Astrocyte of the cerebellum (primary cell): ENCODE measurements around the gene BOK.

Experiments
- DNase-seq: peaks from one replicate; pipeline ENCODE4 v3.0.0-alpha.2; 2011; ENCODE audit warnings: low read depth
- H3K4me3 ChIP-seq: 2 replicates; pipeline ENCODE4 v1.5.1; 2011; ENCODE audit warnings: mild to moderate bottlenecking, low read depth, low read length, moderate library complexity
- CTCF ChIP-seq: IDR thresholded peaks from 2 replicates; pipeline ENCODE4 v1.5.1; 2012; ENCODE audit warnings: low read length, low read depth, moderate library complexity, mild to moderate bottlenecking; ENCODE audit errors: missing control alignments
- in situ Hi-C: cut with HindIII; loops from 2 replicates; pipeline ENCODE4 v1.10.0; 2017; ENCODE audit warnings: low sequenced_read_pairs

The BOK gene

DNA sequence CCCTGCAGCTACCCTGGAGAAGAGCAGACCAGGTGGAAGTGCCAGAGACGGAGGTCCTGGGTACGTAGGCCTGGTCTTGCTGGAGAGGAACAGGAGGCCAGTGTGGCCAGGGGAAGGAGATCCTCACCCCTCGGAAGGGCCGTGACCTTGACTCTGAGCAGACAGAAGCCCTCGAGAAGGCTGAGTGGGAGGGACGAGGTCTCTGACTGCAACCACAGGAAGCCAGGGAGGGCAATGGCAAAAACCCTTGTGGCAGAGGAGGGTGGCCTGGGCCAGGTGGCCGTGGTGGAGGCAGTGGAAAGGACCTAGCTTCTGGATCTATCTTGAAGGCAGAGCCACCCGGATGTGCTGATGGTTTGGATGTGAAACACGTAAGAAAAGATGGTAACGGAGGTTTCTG is 50.3 kb downstream of the BOK start:
- no peak overlapping the region for H3K4me3 ChIP-seq
- no peak for TF ChIP-seq CTCF
- DNase-seq = no peak
- in situ Hi-C loops = no loop called here

DNA sequence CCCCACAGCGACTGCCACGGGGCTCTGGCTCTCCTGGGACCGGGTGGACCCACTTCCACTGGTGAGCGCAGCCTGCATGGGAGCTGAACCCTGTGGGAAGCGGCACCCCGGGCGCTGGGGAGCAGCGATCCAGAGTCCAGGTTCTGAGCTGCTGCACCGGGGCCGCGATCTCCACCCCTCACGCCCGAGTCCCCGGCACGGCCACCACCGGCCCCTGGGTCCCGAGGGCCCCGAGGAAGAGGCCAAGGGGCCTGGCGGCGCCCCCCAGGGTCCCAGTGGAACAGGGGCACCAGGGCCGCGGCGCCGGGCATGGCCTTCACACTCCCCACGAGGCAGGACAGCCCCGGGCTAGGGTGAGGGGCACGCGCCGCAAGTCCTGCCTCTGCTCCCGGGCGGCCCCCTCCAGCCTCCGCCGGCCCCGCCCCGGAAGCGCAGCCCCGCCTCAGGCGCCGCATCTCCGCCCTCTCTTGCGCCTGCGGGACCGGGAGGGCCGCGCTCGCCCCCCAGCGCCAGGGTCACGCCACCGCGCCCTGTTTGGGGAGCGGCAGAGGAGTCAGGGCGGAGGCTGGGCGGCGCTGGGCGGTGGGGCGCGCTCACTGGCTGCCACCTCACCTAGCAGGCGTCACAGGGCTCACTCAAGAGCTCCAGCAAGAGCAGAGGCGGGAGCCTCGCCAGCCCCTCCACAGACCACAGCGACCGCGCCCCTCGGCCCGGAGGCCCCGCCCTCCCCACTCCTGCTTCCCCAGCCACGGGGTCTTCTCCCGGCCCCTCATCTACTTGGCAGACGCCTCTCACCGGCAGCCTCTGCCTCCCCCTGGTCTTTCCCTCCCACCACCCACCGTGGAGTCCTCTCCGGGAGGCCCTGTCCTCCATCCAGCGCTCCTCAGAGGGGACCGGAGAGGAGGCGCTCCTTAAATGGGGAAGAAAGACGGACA is 51.6 kb downstream of the BOK start:
- TF ChIP-seq CTCF = peak; percentile 49
- DNase-seq = peak; percentile 49
- peak overlapping the region; percentile 49 for H3K4me3 ChIP-seq
- in situ Hi-C loops = no loop called here

- TF ChIP-seq CTCF = no peak
- in situ Hi-C loops = no loop called here
- H3K4me3 ChIP-seq = no peak overlapping the region
- no peak for DNase-seq
Measured at GRCh38 chr2:241611062-241611461, 52.5 kb downstream of the BOK start.

DNA sequence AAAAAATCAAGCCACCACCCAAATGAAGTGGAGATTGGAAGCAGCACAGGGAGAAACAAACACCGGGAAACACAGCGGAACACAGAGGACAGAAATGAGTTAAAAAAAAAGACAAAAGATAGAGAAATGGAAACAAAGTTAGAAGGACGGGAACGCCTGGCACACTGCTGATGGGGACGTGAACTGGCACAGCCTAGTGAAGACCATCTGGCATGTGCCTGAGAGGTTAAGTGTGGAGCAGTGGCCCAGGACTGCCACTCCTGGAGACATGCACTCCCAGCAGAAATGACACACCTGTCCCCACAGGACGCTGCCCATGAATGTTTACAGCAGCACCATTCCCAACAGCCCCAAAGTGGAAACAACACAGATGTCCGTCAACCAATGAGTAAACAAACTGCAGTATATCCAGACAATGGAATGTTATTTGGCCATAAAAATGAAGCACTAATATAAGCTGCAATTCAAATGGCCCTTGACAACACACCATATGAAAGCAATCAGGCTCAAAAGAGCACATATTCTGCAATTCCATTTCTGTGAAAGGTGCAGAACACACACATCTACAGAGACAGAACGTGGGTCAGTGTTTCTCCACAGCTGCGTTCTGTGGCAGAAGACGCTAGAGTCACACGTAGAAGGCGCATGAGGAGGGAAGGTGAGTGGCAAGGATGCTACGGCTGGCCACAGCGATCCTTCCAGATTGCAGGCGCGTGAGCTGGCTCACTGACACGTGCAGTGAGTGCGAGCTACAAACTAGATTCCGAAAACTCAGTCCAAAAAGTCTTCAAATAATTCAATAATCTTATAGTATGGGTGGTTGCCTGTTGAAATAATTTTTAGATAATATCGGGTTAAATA is 53.8 kb downstream of the BOK start:
- no peak for TF ChIP-seq CTCF
- no peak overlapping the region for H3K4me3 ChIP-seq
- DNase-seq = no peak
- in situ Hi-C loops = no loop called here

DNA sequence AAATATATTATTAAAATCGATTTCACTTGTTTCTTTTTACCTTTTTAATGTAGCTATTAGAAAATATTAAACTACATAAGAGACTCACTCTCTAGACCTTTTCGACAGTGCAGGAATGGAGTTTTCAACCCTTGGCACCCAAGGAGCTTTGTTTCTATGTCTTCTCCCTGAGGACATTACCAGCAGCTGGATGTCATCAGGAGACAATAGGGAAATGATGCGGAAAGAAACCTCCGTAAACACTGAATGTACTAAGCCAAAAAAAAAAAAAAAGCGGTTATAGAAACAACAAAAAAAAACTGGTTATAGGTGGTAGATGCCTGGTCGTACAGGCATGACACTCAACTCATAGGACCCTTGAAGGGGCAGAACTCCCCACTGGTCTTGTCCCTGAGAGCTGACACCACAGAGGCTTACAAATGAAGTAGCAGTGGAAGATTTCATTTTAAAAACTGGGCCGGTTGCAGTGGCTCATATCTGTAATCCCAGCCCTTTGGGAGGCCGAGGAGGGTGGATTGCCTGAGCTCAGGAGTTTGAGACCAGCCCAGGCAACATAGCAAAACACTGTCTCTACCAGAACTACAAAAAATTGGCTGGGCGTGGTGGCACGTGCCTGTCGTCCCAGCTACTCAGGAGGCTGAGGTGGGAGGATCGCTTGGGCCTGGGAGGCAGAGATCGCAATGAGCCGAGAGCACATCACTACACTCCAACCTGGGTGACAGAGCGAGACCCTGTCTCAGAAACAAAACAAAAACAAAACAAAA is 54.7 kb downstream of the BOK start:
- TF ChIP-seq CTCF = no peak
- in situ Hi-C loops = no loop called here
- peak; percentile 70 for DNase-seq
- H3K4me3 ChIP-seq = no peak overlapping the region

DNA sequence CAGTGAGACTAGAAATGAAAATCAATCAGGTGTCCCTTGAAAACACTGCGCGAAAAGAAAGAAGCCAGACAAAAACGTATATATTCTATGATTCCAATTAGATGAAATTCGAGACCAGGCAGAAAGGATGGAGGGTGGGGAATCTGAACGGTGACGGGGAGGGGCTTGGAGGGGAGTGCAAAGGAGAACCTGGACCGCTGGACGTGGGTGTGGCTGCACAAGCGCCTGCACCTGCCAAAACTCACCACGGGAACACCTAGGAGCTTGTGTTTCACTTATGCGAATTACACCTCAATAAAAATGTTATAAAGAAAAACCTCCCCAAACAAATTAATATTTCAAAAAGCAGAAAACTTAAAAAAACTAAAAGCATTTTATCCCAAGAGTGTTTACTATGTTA is 56.5 kb downstream of the BOK start:
- no peak overlapping the region for H3K4me3 ChIP-seq
- in situ Hi-C loops = no loop called here
- DNase-seq = no peak
- no peak for TF ChIP-seq CTCF
